Measurements from ENCODE around the gene COL7A1. TPM values are rescaled to one million over a fixed set of nuclear protein-coding genes. Genes with fewer than 3 reads are reported as not detected.

The COL7A1 gene
- total RNA-seq, 2 donors from 2014 or later = 3.2 to 5.5 TPM

- Mint-ChIP-seq H3K36me3 (peaks cover 5 to 13% of the 10 kb centered on the region in 2 donors), H3K27ac (peak overlapping the region in 1 of 2 donors; percentile 1), H3K9me3 (no peaks in the 10 kb centered on the region)
- ATAC-seq (no peak), DNase-seq (ENCODE audit: low spot score in 2 of 2) (no peak)
Measured at GRCh38 chr3:48598323-48599076, 3.4 kb upstream of the COL7A1 start.

GRCh38 chr3:48597408-48597800 lies 2.3 kb upstream of the COL7A1 start:
- DNase-seq (ENCODE audit: low spot score in 2 of 2) = no peak
- Mint-ChIP-seq H3K9me3 (no peaks in the 10 kb centered on the region), H3K36me3 (peaks cover 2 to 4% of the 10 kb centered on the region in 2 donors), H3K27ac (peak overlapping the region; percentile 1 to 81)
- ATAC-seq = no peak

GRCh38 chr3:48596676-48597407 lies 1.7 kb upstream of the COL7A1 start:
- Mint-ChIP-seq H3K9me3 (no peaks in the 10 kb centered on the region), H3K36me3 (no peaks in the 10 kb centered on the region), H3K27ac (peak overlapping the region; percentile 58 to 81)
- no peak for ATAC-seq
- no peak for DNase-seq (ENCODE audit: low spot score in 2 of 2)

- DNase-seq (ENCODE audit: low spot score in 2 of 2) (no peak), ATAC-seq (no peak)
- Mint-ChIP-seq H3K36me3 (no peaks in the 10 kb centered on the region), H3K9me3 (no peaks in the 10 kb centered on the region), H3K27ac (peak overlapping the region; percentile 58 to 75)
Measured at GRCh38 chr3:48596157-48596556, 1.0 kb upstream of the COL7A1 start.

GRCh38 chr3:48595526-48596121 lies 495 bp upstream of the COL7A1 start:
- ATAC-seq (peak in 1 of 2 donors; percentile 2), DNase-seq (ENCODE audit: low spot score in 2 of 2) (no peak)
- H3K9me3 Mint-ChIP-seq = no peaks in the 10 kb centered on the region
- H3K27ac Mint-ChIP-seq = peak overlapping the region in 1 of 2 donors; percentile 58
- H3K36me3 Mint-ChIP-seq = no peaks in the 10 kb centered on the region

GRCh38 chr3:48594417-48595049 lies 596 bp downstream of the COL7A1 start:
- H3K27ac Mint-ChIP-seq = no peak overlapping the region
- ATAC-seq = no peak
- no peak for DNase-seq (ENCODE audit: low spot score in 2 of 2)
- H3K9me3 Mint-ChIP-seq = no peaks in the 10 kb centered on the region
- no peaks in the 10 kb centered on the region for H3K36me3 Mint-ChIP-seq

GRCh38 chr3:48593337-48593736 lies 1.8 kb downstream of the COL7A1 start:
- Mint-ChIP-seq H3K36me3 (no peaks in the 10 kb centered on the region), H3K27ac (no peak overlapping the region), H3K9me3 (no peaks in the 10 kb centered on the region)
- DNase-seq (ENCODE audit: low spot score in 2 of 2) = no peak
- no peak for ATAC-seq

GRCh38 chr3:48592519-48593087 lies 2.5 kb downstream of the COL7A1 start:
- no peaks in the 10 kb centered on the region for H3K9me3 Mint-ChIP-seq
- ATAC-seq (no peak), DNase-seq (ENCODE audit: low spot score in 2 of 2) (no peak)
- H3K27ac Mint-ChIP-seq = no peak overlapping the region
- H3K36me3 Mint-ChIP-seq = no peaks in the 10 kb centered on the region

- DNase-seq (ENCODE audit: low spot score in 2 of 2) (no peak), ATAC-seq (no peak)
- H3K9me3 Mint-ChIP-seq = no peaks in the 10 kb centered on the region
Measured at GRCh38 chr3:48591886-48592518, 3.1 kb downstream of the COL7A1 start.

GRCh38 chr3:48591436-48591835 lies 3.7 kb downstream of the COL7A1 start:
- no peaks in the 10 kb centered on the region for H3K36me3 Mint-ChIP-seq
- H3K9me3 Mint-ChIP-seq = no peaks in the 10 kb centered on the region
- ATAC-seq = peak in 1 of 2 donors; percentile 8
- DNase-seq (ENCODE audit: low spot score in 2 of 2) = no peak
- no peak overlapping the region for H3K27ac Mint-ChIP-seq

More at GRCh38 chr3:48591886-48592518, 3.1 kb downstream of the COL7A1 start:
- Mint-ChIP-seq H3K27ac (no peak overlapping the region), H3K36me3 (no peaks in the 10 kb centered on the region)

- DNase-seq (ENCODE audit: low spot score in 2 of 2) = no peak
- no peaks in the 10 kb centered on the region for H3K9me3 Mint-ChIP-seq
- no peaks in the 10 kb centered on the region for H3K36me3 Mint-ChIP-seq
- H3K27ac Mint-ChIP-seq = no peak overlapping the region
- no peak for ATAC-seq
Measured at GRCh38 chr3:48588230-48588629, 6.9 kb downstream of the COL7A1 start.

GRCh38 chr3:48587686-48588085 lies 7.4 kb downstream of the COL7A1 start:
- no peak for DNase-seq (ENCODE audit: low spot score in 2 of 2)
- Mint-ChIP-seq H3K9me3 (no peaks in the 10 kb centered on the region), H3K36me3 (no peaks in the 10 kb centered on the region), H3K27ac (no peak overlapping the region)
- no peak for ATAC-seq

- Mint-ChIP-seq H3K9me3 (no peaks in the 10 kb centered on the region), H3K27ac (no peak overlapping the region), H3K36me3 (no peaks in the 10 kb centered on the region)
- ATAC-seq (no peak), DNase-seq (ENCODE audit: low spot score in 2 of 2) (no peak)
Measured at GRCh38 chr3:48585411-48585810, 9.7 kb downstream of the COL7A1 start.

- Mint-ChIP-seq H3K9me3 (no peaks in the 10 kb centered on the region), H3K27ac (peak overlapping the region in 1 of 2 donors; percentile 60), H3K36me3 (no peaks in the 10 kb centered on the region)
- DNase-seq (ENCODE audit: low spot score in 2 of 2) (no peak), ATAC-seq (no peak)
Measured at GRCh38 chr3:48584836-48585235, 10.3 kb downstream of the COL7A1 start.

- DNase-seq (ENCODE audit: low spot score in 2 of 2) (no peak), ATAC-seq (no peak)
- H3K36me3 Mint-ChIP-seq = no peaks in the 10 kb centered on the region
- peak overlapping the region; percentile 15 to 55 for H3K27ac Mint-ChIP-seq
- H3K9me3 Mint-ChIP-seq = no peaks in the 10 kb centered on the region
Measured at GRCh38 chr3:48581621-48582481, 13.3 kb downstream of the COL7A1 start.
